Mammary epithelial cell (primary cell): Measurements from ENCODE around the gene MYL4.

Experiments
- CTCF ChIP-seq, 2 donors: IDR thresholded peaks in 1 of 2; conservative IDR thresholded peaks in 1 of 2; 2 replicates each; pipeline ENCODE4 v1.5.1; 2011 to 2012; ENCODE audit warnings: inconsistent platforms in 2 of 2, low read length in 2 of 2, mild to moderate bottlenecking in 2 of 2, control low read depth in 1 of 2, low read depth in 1 of 2; ENCODE audit not compliant: insufficient read depth in 1 of 2; ENCODE audit errors: extremely low read depth in 1 of 2
- EZH2 ChIP-seq: IDR thresholded peaks from 2 replicates; pipeline ENCODE4 v1.6.1; 2012; ENCODE audit warnings: low read length, inconsistent platforms, borderline replicate concordance

GRCh38 chr17:47188271-47188875 lies 20.8 kb upstream of the MYL4 start:
- no peak for TF ChIP-seq CTCF (conservative IDR thresholded peaks at IDR 0.05 in 1 of 2, IDR thresholded peaks at IDR 0.05 in 1 of 2; ENCODE audit: extremely low read depth in 1 of 2, insufficient read depth in 1 of 2, low read depth in 1 of 2, low read length in 2 of 2)
- TF ChIP-seq EZH2: no peak
